GM23338 (cell line): Measurements from ENCODE around the gene TRMT2A. TPM values are rescaled to one million over a fixed set of nuclear protein-coding genes. Genes with fewer than 3 reads are reported as not detected.
A peak's percentile ranks its signal among the peaks of the same experiment; 100 is the strongest.

Source experiments
- ATAC-seq: fragments of 200-7000 bp; cut with Tn5 transposase; 3 replicates; pipeline ENCODE4 v1.9.1; 2020
- DNase-seq: peaks from one replicate; pipeline ENCODE4 v3.0.0-alpha.2; 2015; ENCODE audit warnings: low spot score
- H2AFZ ChIP-seq: fragments of 200-600 bp; sonication (generic); 2 replicates; pipeline ENCODE4 v1.8.0; 2016; ENCODE audit warnings: antibody characterized with exemption, mild to moderate bottlenecking, moderate library complexity
- H3F3A ChIP-seq: fragments of 200-600 bp; sonication (generic); replicated peaks from 2 replicates; pipeline ENCODE4 v1.8.0; 2017; ENCODE audit warnings: antibody characterized with exemption, mixed run types, low read depth
- H3K27ac ChIP-seq: fragments of 200-600 bp; sonication (generic); 2 replicates; pipeline ENCODE4 v1.6.1; 2016; ENCODE audit warnings: low read depth
- H3K27me3 ChIP-seq: fragments of 200-600 bp; sonication (generic); 2 replicates; pipeline ENCODE4 v1.8.0; 2016; ENCODE audit warnings: mild to moderate bottlenecking, mixed run types, moderate library complexity; ENCODE audit not compliant: insufficient read depth
- H3K36me3 ChIP-seq: fragments of 200-600 bp; sonication (generic); 2 replicates; pipeline ENCODE4 v1.8.0; 2016; ENCODE audit warnings: mild to moderate bottlenecking; ENCODE audit not compliant: insufficient read depth
- H3K4me1 ChIP-seq: fragments of 200-600 bp; sonication (generic); 2 replicates; pipeline ENCODE4 v1.8.0; 2016; ENCODE audit warnings: mild to moderate bottlenecking, moderate library complexity; ENCODE audit not compliant: insufficient read depth
- H3K4me2 ChIP-seq: fragments of 200-600 bp; sonication (generic); 2 replicates; pipeline ENCODE4 v1.7.1; 2017; ENCODE audit warnings: mixed run types
- H3K4me3 ChIP-seq: fragments of 200-600 bp; sonication (generic); 2 replicates; pipeline ENCODE4 v1.6.1; 2016; ENCODE audit warnings: mixed run types
- H3K79me2 ChIP-seq: fragments of 200-600 bp; sonication (generic); replicated peaks from 2 replicates; pipeline ENCODE4 v1.8.0; 2017; ENCODE audit warnings: mild to moderate bottlenecking; ENCODE audit not compliant: insufficient read depth
- H3K9me2 ChIP-seq: fragments of 200-600 bp; sonication (generic); 2 replicates; pipeline ENCODE4 v1.8.0; 2017; ENCODE audit not compliant: insufficient read depth
- H4K20me1 ChIP-seq: fragments of 200-600 bp; sonication (generic); replicated peaks from 2 replicates; pipeline ENCODE4 v1.8.0; 2017; ENCODE audit warnings: mild to moderate bottlenecking; ENCODE audit not compliant: insufficient read depth
- H3K27ac Mint-ChIP-seq: 2 replicates; pipeline ENCODE4 v1.8.0; 2020; ENCODE audit warnings: inconsistent platforms, mild to moderate bottlenecking, moderate library complexity, mixed read lengths
- H3K27me3 Mint-ChIP-seq: 3 replicates; pipeline ENCODE4 v1.8.0; 2022; ENCODE audit warnings: low read depth, mild to moderate bottlenecking, moderate library complexity, mixed read lengths, inconsistent platforms; ENCODE audit not compliant: insufficient read depth, poor library complexity
- H3K36me3 Mint-ChIP-seq: 3 replicates; pipeline ENCODE4 v1.8.0; 2021; ENCODE audit warnings: low read depth, mild to moderate bottlenecking, inconsistent platforms, moderate library complexity, mixed read lengths
- H3K4me1 Mint-ChIP-seq: 3 replicates; pipeline ENCODE4 v1.8.0; 2020; ENCODE audit warnings: mild to moderate bottlenecking, inconsistent platforms, mixed read lengths
- H3K4me3 Mint-ChIP-seq: 3 replicates; pipeline ENCODE4 v1.8.0; 2021; ENCODE audit warnings: moderate library complexity, mild to moderate bottlenecking, inconsistent platforms, mixed read lengths
- H3K9me3 Mint-ChIP-seq: 3 replicates; pipeline ENCODE4 v1.8.0; 2020; ENCODE audit warnings: moderate library complexity, mild to moderate bottlenecking, inconsistent platforms, mixed read lengths
- CREB1 ChIP-seq: fragments of 250-450 bp; sonication (Bioruptor Pico); IDR thresholded peaks from 2 replicates; pipeline ENCODE4 v1.5.0; 2020; ENCODE audit warnings: low read depth, mild to moderate bottlenecking, moderate library complexity
- EZH2 ChIP-seq: fragments of 200-600 bp; sonication (generic); IDR thresholded peaks from one replicate; pipeline ENCODE4 v1.8.0; 2017; ENCODE audit warnings: antibody characterized with exemption, mild to moderate bottlenecking, low read depth; ENCODE audit not compliant: unreplicated experiment
- EZH2phosphoT487 ChIP-seq: fragments of 200-600 bp; sonication (generic); IDR thresholded peaks from one replicate; pipeline ENCODE4 v1.8.1; 2018; ENCODE audit warnings: antibody characterized with exemption; ENCODE audit not compliant: unreplicated experiment
- JUNB ChIP-seq: IDR thresholded peaks from one replicate; pipeline ENCODE4 v1.6.1; 2016; ENCODE audit warnings: antibody characterized with exemption; ENCODE audit not compliant: unreplicated experiment
- NANOG ChIP-seq: IDR thresholded peaks from 2 replicates; pipeline ENCODE4 v1.6.1; 2016; ENCODE audit warnings: antibody characterized with exemption, borderline replicate concordance
- POLR2AphosphoS5 ChIP-seq: IDR thresholded peaks from 2 replicates; pipeline ENCODE4 v1.6.1; 2016; ENCODE audit warnings: antibody characterized with exemption, low read depth
- REST ChIP-seq: IDR thresholded peaks from one replicate; pipeline ENCODE4 v1.6.1; 2018; ENCODE audit warnings: antibody characterized with exemption; ENCODE audit not compliant: unreplicated experiment
- ZNF114 ChIP-seq: fragments of 250-450 bp; sonication (Bioruptor Pico); IDR thresholded peaks from 2 replicates; pipeline ENCODE4 v1.5.0; 2020; ENCODE audit warnings: mild to moderate bottlenecking, moderate library complexity
- ZNF462 ChIP-seq: fragments of 250-450 bp; sonication (Bioruptor Pico); IDR thresholded peaks from 2 replicates; pipeline ENCODE4 v1.5.0; 2020; ENCODE audit warnings: mild to moderate bottlenecking, moderate library complexity
- polyA plus RNA-seq: library from polyadenylated mRNA; unstranded; fragments of >200 nt; fragmentation: Nextera tagmentation; extraction: Ambion mirVana; gene quantifications from 2 replicates; pipeline ENCODE4 v1.2.1, GENCODE V29; 2016
- total RNA-seq: library from RNA; depleted of rRNA; stranded (reverse); fragments of >200 nt; shearing (Covaris generic); gene quantifications from 2 replicates; pipeline ENCODE4 v1.2.3, GENCODE V29; 2014

TRMT2A gene
- total and polyA plus RNA-seq, 2 experiments from 2014 or later = 41.3 to 61.3 TPM

GRCh38 chr22:20080776-20081654, 36.0 kb downstream of the TRMT2A start:
- Mint-ChIP-seq H3K4me1 (peaks cover 40% of the 10 kb centered on the region), H3K36me3 (peaks cover 29% of the 10 kb centered on the region), H3K27ac (peak overlapping the region; percentile 95), H3K9me3 (no peaks in the 10 kb centered on the region; the same call in 2 of the 3 replicates), H3K27me3 (peaks cover 29% of the 10 kb centered on the region), H3K4me3 (peak overlapping the region; percentile 95)
- Histone ChIP-seq H3K9me2 (no peaks in the 10 kb centered on the region), H3K27me3 (no peaks in the 10 kb centered on the region), H3K79me2 (peaks cover 57% of the 10 kb centered on the region), H2AFZ (no peak overlapping the region), H4K20me1 (peaks cover 40% of the 10 kb centered on the region), H3K4me3 (peak overlapping the region; percentile 97), H3K4me2 (peak overlapping the region; percentile 98), H3K4me1 (peaks cover 12% of the 10 kb centered on the region; the same call in 1 of the 2 replicates), H3F3A (peaks cover 28% of the 10 kb centered on the region), H3K36me3 (no peaks in the 10 kb centered on the region), H3K27ac (peak overlapping the region; percentile 92)
- ATAC-seq = peak; percentile 15
- DNase-seq = peak; percentile 69
- TF ChIP-seq NANOG = no peak

DNA sequence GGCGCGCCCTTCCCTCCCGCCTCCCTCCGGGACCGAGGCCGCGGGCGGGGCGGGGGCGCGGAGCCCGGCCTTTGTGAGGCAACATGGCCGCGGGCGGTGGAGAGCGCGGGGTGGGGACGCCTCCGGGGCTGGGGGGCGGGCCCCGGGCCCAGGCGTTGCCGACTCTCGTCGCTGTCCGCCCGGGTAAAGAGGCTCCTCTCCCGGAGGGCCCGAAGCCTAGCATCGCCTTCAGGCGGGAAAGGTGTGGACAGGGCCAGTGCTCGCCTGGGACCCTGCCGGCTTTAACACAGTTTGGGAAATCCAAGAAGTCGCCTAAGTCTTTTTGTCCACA, 36.6 kb downstream of the TRMT2A start:
- Mint-ChIP-seq H3K9me3 (no peaks in the 10 kb centered on the region; the same call in 2 of the 3 replicates), H3K27ac (peak overlapping the region; percentile 95), H3K4me3 (peak overlapping the region; percentile 95), H3K27me3 (peaks cover 29% of the 10 kb centered on the region), H3K4me1 (peaks cover 39% of the 10 kb centered on the region), H3K36me3 (peaks cover 23% of the 10 kb centered on the region)
- Histone ChIP-seq H3K9me2 (no peaks in the 10 kb centered on the region), H3K79me2 (peaks cover 51% of the 10 kb centered on the region), H3K4me1 (peaks cover 11% of the 10 kb centered on the region; the same call in 1 of the 2 replicates), H3K4me2 (peak overlapping the region; percentile 98), H4K20me1 (peaks cover 34% of the 10 kb centered on the region), H3K27me3 (no peaks in the 10 kb centered on the region), H2AFZ (no peak overlapping the region), H3K36me3 (no peaks in the 10 kb centered on the region), H3K27ac (peak overlapping the region; percentile 92), H3F3A (peaks cover 26% of the 10 kb centered on the region), H3K4me3 (peak overlapping the region; percentile 97)
- DNase-seq = peak; percentile 68
- ATAC-seq = peak; percentile 20
- TF ChIP-seq NANOG (no peak), REST (no peak), EZH2phosphoT487 (no peak), ZNF462 (no peak), EZH2 (no peak), POLR2AphosphoS5 (no peak), JUNB (no peak), ZNF114 (CRISPR knock-in tag) (no peak), CREB1 (CRISPR knock-in tag) (no peak)
